Activated T-cell treated with anti-CD3 and anti-CD28 coated beads for 1 hour (primary cell): ENCODE data around the gene ZNF750.
"Not testable (repeated sequence)": the region's sequence is repeated elsewhere in the genome, so short reads cannot be mapped to it uniquely, and the experiment has no call there.

ENCODE experiments used
- DNase-seq: peaks from one replicate; pipeline ENCODE4 v3.0.0-alpha.2; 2020; ENCODE audit warnings: low read depth

ZNF750 gene

DNA sequence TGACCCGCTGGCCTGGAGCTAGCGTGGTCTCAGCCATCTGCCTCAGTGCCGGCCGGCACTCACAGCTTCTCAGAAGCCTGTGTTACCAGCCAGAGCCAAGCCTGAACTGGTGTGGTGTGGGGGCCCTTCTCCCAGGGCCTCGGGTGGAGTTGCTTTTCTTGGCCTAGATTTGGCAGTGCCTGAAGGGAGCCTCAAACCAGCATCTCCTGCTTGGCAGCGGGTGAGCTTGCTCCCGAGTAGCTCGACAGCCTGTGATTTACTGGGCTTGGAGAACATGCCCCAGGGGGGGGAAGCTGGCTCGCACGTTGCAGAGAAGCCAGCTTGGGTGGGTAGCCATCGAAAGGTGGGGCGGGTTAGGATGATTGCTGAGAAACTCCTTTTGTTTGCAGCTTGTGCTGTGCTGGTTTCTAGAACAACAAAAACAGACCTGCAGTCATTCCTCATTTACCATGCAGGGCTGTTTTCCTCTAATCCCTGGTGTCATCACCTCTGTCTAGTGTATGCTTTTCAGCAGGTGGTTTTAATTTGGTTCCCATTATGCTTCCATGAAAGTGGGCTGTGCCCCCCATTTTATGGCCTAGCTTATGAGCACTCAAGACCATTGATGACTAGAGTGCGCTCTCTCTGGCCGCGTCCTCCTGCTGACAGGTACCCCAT lies 45.7 kb downstream of the ZNF750 start:
- no peak for DNase-seq

DNA sequence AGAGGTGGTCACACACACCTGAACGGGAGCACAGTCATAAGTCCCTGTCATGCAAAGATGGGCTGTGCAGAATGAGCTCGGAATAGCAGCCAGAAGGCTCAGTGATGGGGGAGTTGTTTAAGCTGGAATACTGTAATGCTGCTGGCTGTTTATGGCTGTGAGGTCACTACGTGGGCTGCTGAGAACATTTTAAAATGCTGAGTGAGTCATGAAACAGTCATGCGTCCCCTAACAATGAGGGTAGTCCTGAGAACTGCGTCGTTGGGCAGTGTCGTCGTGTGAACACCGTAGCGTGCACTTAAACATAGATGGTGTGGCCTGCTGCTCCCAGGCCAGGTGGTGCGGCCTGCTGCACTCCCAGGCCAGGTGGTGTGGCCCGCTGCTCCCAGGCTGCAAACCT lies 48.3 kb downstream of the ZNF750 start:
- DNase-seq: no peak

DNA sequence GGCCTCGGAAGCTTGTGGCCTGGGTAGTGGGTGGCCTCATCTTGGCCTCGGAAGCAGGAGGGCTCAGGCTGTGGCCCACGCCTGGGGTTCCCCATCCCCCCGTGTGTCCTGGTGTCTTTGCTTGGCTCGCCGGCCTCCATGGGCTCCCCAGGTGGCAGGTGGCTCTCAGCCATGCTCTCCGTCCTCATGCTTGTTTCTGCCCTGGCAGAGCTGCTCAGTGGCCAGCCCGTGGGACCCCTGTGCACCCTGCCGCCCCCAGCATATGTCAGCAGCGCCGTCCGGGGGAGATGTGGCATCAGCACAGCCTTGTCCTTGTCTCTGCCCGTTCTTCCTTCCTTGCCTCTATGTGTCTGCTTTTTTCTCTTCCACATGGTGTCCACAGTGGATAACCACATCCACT lies 49.4 kb downstream of the ZNF750 start:
- no peak for DNase-seq

DNA sequence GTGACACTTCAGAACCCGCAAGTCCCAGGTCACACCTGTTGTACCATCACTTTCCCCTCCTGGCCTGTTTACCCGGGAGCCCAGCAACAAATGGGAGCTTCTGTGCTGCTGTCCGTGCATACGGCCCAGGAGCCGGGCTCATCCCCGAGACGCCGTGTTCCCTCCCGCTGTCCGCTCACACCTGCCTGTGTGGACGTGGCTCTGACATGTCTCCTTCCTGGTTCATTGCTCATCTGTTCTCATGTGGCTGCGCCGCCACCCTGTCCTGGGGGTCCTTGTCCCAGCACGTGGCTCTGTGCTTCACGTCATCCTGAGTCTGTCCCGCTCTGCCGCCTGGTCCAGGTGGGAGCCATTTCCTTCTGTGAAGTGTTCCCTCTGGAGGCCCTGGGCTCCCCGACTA lies 50.0 kb downstream of the ZNF750 start:
- DNase-seq: no peak

DNA sequence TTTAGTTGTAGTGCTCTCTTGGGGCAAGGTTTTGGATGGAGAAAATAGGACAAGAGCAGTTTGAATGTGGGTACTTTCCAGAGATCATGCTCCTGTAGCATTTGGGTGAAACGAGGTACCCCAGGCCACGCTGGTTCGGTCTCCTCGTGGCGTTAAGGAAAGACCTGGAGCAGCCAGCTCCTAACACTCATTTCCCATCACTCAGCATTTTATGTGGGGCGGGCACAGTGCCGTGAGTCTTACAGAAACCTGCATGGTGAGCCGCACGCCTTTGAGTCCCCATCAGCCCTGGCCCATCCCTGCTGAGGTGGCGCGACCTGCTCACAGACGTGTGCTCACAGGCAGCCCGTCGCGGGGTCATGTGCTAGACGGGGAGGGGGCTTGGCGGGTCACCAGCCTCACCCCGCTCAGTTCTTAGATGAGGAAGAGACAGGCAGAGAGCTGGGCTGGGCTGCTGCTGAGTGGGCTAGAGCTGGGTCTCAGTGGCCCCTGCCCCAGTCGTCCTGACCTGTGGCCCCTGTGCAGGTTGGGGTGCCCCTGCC lies 50.7 kb downstream of the ZNF750 start:
- no peak for DNase-seq

DNA sequence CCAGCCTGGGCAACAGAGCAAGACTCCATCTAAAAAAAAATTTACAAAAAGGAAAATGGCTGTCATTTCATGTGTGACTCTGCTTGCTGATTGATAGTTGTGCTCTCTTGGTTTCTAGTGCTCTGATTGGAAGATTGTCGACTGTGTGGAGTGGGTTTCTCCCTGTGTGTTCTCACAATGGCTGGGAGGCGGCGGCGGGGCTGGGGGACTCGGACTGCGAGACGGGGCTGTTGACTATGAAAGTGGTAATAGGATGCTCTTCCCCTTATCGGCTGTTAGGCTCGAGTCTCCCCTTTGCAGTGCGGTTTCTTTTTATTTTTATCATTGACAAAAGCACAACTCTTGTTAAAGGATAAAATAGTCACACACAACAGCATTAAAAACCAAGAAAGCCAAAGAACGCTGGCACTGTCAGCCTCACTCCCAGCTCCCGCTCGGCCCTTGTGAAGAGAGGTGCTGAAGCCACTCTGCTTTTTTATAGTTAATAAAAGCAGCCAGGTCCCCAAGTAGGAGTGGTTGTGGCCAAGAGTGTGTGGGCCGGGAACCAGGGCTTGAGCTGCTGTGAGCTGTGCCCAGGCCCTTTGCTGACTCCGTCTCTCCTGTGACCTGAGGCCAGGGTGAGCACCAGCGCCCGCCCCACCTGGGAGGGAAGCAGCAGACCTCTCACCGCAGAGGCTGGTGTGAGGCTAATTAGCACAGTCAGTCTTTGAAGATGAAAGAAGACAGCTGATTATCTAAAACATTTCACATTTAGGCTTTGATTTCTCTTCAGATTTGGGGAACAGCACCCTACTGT lies 51.4 kb downstream of the ZNF750 start:
- DNase-seq: no peak

DNA sequence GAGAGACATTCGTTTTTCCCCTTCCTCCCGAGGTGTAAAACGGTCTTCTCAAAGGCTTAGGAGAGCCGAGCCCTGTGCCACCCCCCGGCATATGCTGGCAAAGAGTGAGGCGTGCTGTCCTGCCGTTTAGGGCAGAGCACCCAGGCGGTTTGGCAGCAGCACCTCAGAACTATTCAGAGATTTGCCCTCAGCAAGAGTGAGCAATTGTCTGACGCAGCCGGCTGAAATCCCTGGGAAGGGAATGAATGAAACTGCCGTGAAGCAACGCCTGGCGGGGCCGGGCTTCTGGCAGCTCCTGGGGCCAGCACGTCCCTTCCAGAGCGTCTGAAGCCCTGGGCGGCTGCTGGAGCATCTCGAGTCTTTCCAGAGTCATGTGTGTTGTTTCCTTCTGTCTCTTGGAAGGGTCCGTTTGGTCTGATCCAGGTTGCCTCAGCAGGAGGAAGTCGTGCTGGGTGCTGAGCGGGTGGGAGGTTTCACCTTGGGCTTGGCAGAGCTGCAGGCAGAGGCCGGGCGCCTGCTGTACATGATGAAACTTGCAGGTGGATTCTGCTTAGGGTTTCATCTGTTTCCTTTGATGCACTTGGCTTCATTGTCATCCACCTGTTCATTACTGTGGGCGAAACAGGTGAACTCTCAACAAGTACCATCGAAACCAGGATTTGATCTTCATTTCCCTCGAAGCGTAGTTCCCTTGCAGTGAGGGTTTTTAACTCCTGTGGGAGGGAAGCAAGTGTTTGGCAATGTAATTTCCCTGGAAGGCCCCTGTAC lies 52.6 kb downstream of the ZNF750 start:
- DNase-seq: no peak

DNA sequence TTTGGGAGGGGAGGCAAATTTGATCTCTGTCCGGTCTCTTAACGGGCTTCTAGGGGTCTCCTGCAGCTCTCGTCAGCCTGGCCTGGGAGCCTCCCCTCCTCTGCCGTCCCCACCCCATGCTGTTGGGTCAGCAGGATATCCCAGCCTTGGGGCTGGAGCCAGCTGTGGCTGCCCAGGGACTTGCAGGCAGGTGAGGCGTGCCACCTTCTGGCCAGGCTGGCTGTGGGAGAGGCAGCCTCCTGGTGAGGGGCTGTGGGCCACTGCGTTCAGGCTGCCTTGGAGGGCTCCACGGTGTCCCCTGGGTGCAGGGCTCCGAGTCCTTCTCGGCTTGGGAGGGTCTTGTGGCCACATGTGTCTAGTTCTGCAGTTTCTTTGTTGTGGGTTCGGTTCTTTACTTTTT lies 53.4 kb downstream of the ZNF750 start:
- no peak for DNase-seq

DNA sequence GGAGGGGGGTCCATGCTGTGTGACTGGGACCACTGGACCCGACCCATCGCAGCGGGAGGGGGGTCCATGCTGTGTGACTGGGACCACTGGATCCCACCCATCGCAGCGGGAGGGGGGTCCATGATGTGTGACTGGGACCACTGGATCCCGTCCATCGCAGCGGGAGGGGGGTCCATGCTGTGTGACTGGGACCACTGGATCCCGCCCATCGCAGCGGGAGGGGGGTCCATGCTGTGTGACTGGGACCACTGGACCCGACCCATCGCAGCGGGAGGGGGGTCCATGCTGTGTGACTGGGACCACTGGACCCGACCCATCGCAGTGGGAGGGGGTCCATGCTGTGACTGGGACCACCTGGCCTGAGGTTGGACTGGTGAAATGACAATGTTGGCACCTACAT lies 54.2 kb downstream of the ZNF750 start:
- DNase-seq: not testable (repeated sequence)

DNA sequence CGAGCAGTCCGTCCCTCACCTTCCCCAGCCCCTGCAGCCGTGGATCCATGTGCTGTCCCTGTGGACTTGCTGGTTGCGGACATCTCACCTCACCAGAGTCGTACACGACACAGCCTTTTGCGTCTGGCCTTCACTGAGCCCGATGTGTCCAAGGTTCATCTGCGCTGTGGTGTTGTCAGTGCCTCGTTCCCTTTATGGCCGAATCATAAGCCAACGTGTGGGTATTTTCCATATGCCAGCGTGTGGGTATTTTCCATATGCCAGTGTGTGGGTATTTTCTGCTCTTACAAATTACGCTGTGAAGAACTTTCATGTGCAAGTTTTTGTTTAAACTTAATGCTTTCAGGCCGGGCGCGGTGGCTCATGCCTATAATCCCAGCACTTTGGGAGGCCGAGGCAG lies 56.3 kb downstream of the ZNF750 start:
- DNase-seq: no peak

DNA sequence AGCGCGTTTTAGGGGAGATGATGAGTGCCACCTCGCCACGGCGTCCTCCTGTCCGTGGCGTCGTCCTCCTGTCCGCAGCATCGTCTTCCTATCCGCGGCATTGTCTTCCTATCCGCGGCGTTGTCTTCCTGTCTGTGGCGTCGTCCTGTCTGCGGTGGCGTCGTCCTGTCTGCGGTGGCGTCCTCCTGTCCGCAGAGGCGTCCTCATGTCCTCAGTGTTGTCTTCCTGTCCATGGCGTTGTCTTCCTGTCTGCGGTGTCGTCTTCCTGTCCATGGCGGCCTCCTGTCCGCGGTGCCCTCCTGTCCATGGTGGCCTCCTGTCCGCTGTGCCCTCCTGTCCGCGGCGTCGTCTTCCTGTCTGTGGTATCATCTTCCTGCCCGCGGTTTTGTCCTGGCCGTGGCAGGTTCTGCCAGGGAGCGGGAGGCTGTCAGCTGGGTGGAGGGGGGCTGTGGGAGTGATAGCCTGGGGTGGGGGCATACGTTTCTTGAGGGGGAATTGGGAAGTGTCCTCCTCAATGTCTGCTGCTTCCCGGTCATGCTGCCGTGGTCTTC lies 57.1 kb downstream of the ZNF750 start:
- DNase-seq: no peak

DNA sequence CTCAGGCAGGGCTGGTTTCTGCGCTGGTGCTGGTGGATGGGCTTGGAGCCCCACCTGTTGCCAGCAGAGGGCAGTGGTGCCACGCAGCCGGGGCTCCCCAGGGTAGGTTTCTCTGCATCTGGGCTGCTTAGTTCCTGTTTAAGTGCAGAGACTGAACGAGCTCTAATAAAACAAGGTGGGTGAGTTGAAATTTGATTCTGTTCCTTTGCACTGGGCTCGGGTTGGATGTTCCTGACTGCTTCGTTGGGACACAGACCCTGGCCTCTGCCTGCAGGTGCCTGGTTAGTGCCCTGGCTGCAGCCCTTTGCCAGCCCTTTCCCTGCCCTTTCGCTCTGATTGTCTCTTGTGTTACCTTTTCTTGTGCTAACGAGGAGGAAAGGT lies 57.9 kb downstream of the ZNF750 start:
- peak; percentile 86 for DNase-seq

DNA sequence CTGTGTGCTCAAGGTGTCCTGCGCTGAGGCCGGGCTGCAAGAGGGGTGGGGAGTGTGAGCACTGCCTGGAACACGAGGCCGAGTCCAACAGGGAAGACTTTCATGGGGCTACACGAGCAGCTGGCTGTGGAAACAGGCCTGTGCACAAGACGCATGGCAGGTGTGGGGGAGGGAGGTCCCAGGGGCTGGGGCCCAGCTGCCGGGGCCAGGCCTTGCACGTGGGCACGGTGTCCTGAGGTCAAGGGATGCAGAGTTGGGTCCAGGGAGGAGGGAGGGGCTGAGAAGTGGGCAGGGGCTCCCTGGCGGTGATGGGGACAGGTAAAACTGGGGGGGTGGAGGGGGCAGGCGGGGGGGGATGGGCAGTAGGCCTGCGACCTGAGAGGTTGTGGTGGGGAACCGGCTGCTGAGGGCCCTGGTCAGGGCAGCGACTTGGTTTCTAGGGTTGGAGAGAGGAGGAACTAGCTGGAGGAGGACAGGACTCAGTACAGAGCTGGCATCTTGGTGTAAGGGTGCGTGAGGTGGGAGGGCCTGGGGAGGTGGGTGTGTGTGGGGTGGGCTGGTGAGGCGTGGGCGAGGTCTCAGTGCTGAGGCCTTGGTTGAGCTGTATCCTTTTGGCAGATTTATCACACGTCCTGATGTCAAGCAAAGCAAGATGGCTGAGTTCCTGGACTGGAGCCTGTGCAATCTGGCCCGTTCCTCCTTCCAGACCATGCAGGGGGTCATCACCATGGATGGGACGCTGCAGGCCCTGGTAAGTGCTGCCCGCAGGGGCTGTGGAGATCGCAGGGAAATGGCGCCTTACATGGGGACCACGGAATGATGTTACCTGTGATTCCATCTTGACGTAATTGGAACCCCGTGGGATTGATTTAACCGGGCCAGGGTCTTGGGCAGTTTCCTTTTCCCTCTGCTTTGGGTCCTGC lies 58.6 kb downstream of the ZNF750 start:
- no peak for DNase-seq

DNA sequence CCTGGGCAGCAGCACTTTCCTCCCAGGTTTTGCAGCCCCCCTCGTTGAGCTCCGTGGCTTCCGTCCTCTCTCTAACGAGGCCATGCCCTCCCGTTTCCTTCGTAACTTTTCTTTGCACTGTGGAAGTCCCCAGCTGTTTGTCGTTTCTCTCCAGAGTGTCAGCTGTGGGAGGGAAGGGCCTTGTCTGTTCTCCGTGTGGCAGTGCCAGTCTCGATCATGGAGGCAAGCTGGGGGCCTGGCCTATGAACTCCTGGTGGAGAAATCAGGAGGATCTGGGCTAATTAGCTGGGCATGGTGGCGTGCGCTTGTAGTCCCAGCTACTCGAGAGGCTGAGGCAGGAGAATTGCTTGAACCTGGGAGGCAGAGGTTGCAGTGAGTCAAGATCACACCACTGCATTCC lies 59.6 kb downstream of the ZNF750 start:
- no peak for DNase-seq

DNA sequence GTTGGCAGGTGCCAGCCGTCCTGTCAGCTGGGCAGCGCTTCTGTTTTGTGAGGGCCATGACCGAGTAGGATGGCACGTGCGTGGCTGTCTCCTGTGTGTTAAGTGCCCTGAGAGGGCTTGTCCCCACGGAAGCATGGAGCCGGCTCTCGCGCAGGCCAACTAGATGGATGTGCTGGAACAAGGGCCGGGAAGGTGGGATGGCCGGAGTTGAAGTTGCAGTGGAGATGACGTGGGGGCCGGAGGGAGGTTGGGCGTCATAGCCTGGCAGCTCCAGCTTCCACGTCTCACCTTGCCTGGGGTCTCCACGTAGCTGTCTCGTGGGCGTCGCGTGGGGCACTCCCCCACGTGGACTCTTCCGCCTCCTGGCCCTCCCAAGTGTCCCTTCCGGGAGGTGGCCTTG lies 60.3 kb downstream of the ZNF750 start:
- DNase-seq: no peak
